AG10803 (cell line): ENCODE results near the gene MDM4.
A peak's percentile ranks its signal among the peaks of the same experiment; 100 is the strongest.

Source experiments
- DNase-seq: peaks from one replicate; pipeline ENCODE4 v3.0.0; 2010; ENCODE audit warnings: low read depth
- H3K4me3 ChIP-seq: 2 replicates; pipeline ENCODE4 v1.5.1; 2011; ENCODE audit warnings: mild to moderate bottlenecking, low read length, control low read depth
- TF ChIP-seq, protein P1 (sequence below): conservative IDR thresholded peaks from 2 replicates; pipeline ENCODE4 v1.5.1; 2011; ENCODE audit warnings: mild to moderate bottlenecking, low read length, control low read depth, inconsistent platforms

MDM4 gene

DNA sequence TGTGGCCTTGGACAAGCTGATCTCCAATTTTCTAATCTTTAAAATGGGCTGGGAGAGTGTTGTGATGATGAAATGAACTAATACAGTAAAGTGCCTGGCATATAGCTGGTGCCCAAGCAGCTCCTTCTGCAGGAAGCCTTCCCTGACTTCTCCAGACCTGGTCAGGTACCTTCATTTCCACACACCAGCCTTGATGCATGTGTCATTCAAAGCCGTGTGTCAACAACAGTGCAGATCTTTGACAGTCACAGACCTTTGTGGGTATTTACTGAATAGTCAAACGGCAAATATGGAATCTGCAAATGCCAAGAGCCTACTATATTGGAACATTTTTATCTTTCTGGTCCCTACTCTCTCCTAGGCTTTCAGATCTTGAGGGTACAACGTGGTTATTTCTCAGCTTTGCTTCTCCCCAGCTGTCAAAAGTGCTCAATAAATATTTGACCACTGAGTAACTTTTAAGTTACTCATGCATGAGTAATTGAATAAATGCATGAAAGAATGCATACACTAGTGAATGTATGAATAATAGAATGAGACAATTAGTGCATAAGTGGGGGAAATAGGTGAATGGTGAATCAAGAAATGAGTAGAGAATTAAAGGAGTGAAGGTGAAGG is 75.4 kb downstream of the MDM4 start:
- DNase-seq = peak; percentile 65
- no peak overlapping the region for H3K4me3 ChIP-seq
- TF ChIP-seq, protein P1, sequence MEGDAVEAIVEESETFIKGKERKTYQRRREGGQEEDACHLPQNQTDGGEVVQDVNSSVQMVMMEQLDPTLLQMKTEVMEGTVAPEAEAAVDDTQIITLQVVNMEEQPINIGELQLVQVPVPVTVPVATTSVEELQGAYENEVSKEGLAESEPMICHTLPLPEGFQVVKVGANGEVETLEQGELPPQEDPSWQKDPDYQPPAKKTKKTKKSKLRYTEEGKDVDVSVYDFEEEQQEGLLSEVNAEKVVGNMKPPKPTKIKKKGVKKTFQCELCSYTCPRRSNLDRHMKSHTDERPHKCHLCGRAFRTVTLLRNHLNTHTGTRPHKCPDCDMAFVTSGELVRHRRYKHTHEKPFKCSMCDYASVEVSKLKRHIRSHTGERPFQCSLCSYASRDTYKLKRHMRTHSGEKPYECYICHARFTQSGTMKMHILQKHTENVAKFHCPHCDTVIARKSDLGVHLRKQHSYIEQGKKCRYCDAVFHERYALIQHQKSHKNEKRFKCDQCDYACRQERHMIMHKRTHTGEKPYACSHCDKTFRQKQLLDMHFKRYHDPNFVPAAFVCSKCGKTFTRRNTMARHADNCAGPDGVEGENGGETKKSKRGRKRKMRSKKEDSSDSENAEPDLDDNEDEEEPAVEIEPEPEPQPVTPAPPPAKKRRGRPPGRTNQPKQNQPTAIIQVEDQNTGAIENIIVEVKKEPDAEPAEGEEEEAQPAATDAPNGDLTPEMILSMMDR = no peak

DNA sequence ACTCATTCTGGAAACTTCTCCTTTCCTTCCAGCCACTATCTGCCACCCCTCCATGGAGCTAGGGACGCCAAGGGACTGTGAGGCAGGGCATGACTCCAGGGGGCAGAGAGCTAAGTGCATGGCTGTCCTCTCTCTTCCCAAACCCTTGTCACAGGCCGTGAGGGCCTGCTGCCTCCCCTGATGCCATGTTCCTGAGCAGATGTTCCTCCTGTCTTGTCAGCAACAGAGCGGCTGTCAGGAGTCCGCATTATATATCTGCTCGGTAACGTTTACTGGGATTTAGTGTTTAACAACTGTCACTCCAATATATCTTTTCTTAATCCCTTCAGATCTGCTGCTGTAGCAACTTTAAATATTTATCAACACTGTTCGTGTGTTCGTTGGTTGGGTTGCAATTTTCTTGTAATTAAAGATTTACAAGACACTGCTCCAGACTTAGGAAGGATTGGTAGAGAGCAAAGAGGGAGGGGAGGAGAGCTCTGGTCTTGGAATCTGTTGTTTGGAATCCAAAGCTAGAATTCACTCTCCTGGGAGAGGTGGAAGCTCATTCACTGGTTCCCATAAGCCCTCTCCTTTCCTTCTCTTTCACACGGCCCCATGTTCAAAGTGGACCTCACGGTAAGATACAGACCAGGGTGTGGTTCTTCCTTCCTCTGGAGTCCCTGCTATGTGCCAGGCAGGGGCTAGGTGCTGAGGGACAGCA is 76.2 kb downstream of the MDM4 start:
- no peak for DNase-seq
- TF ChIP-seq, protein P1 = no peak

DNA sequence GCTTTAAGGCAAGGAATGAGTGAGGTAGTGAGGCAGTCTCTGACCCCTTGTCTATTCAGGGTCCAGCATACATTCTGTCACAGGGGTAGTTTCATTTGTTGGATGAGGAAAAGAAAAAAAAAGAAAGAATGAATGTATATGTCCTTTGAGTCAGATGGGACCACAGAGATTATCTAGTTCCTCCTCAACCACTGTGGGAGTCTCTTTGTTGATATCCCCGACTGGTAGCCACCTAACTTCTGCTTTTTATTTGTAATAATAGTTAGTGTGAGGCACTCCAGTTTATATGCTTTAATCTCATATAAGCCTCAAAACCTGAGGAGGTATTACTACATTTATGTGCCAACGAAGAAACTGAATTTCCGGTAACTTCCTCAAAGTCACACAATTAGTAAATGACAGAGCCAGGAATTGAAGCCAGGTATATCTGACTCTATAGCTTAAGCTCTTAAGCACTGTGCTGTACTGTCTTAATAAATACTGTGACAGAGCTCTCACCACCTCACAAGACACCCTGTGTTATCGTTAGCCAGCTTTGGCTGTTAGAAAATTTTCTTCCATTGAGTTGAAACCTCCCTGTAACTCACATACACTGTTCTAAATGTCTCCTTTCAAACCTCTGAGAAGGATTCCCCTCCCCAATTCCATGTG is 82.2 kb downstream of the MDM4 start:
- H3K4me3 ChIP-seq = no peak overlapping the region
- DNase-seq = no peak
- TF ChIP-seq, protein P1 = no peak

More for the DNA sequence above, 76.2 kb downstream of the MDM4 start:
- no peak overlapping the region for H3K4me3 ChIP-seq

DNA sequence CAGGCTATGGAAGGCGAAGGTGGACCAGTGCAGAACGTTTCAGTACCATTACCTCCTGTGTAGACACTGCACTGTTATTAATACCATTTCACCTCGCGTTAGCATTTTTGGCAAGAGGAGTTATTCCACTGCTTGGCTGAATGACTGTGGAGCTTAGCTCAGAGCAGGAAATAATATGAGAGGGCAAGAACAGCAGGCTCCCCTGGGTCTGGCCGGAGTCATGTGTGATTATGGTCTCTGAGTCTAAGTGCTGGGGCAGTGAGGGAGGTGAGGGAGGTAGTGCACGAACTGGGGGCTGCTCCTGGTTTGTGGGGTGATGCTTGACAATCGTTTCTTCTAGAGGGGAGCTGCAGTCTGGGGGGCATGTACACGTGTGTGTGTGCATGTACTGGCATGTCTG is 82.9 kb downstream of the MDM4 start:
- DNase-seq = no peak
- TF ChIP-seq, protein P1 = no peak
- no peak overlapping the region for H3K4me3 ChIP-seq

DNA sequence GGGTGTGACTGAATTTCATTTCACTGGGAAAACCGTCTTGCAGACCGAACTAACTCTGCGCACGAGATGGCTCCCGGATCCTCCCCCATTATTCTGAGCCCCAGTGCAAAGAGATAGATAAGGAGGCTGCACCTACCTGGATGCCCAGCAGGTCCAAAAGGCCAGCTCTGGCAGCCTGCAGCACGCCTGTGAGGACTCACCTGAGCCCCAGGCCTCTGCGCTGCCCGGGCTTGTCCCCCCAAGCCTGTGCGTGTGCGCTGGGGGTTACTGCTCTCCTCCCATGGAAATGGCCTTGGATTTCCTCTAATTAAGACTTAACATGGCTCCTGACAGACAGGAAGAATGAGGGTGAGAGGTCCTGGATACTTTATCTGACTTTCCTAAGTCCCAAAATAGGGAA is 83.4 kb downstream of the MDM4 start:
- TF ChIP-seq, protein P1 = no peak
- H3K4me3 ChIP-seq = no peak overlapping the region

DNA sequence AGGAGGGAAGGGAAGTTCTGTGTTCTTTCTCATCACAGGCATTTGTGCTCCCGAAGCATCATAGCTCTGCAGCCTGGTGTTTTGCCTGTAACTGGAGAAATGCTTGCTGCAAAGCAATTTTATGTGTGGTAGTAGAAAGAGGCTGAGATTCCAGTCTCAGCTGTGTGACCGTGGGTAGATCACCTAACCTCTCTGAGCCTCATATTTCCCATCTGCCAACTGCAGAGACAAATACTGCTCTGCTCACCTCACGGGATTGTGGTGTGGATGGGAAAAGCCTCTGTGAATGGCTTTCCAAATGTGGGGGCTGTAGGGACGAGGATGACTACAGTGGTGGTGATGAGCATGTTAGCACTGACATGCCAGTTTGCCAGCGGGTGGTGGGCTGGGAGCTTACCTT is 84.0 kb downstream of the MDM4 start:
- DNase-seq = no peak

More for the DNA sequence above, 83.4 kb downstream of the MDM4 start:
- DNase-seq = no peak

More for the DNA sequence above, 84.0 kb downstream of the MDM4 start:
- TF ChIP-seq, protein P1 = no peak
- no peak overlapping the region for H3K4me3 ChIP-seq
